Parathyroid adenoma (tissue), 2 donors: ENCODE data around the gene ZNF414.

Experiments used
- H2AFZ ChIP-seq: fragments of 300-600 bp; sonication (generic); one replicate; pipeline ENCODE4 v1.7.0; 2017; ENCODE audit warnings: antibody characterized with exemption, mild to moderate bottlenecking
- H3K27ac ChIP-seq: fragments of 300-600 bp; sonication (generic); one replicate; pipeline ENCODE4 v1.7.0; 2017
- H3K27me3 ChIP-seq: fragments of 300-600 bp; sonication (generic); one replicate; pipeline ENCODE4 v1.7.0; 2017; ENCODE audit warnings: low read length; ENCODE audit not compliant: control insufficient read depth, insufficient read depth
- H3K36me3 ChIP-seq: fragments of 300-600 bp; sonication (generic); one replicate; pipeline ENCODE4 v1.7.0; 2017; ENCODE audit warnings: low read length; ENCODE audit not compliant: control insufficient read depth, insufficient read depth
- H3K4me1 ChIP-seq: fragments of 300-600 bp; sonication (generic); one replicate; pipeline ENCODE4 v1.7.0; 2017; ENCODE audit warnings: control low read depth
- H3K4me2 ChIP-seq: fragments of 300-600 bp; sonication (generic); one replicate; pipeline ENCODE4 v1.7.0; 2017; ENCODE audit warnings: low read length
- H3K4me3 ChIP-seq: fragments of 300-600 bp; sonication (generic); one replicate; pipeline ENCODE4 v1.7.0; 2017; ENCODE audit warnings: low read depth, low read length
- H3K79me2 ChIP-seq: fragments of 300-600 bp; sonication (generic); one replicate; pipeline ENCODE4 v1.7.0; 2017; ENCODE audit warnings: control low read depth
- H3K9ac ChIP-seq: fragments of 300-600 bp; sonication (generic); one replicate; pipeline ENCODE4 v1.7.0; 2017; ENCODE audit warnings: mild to moderate bottlenecking
- H3K9me3 ChIP-seq: fragments of 300-600 bp; sonication (generic); one replicate; pipeline ENCODE4 v1.7.0; 2017; ENCODE audit warnings: low read length; ENCODE audit not compliant: control insufficient read depth
- TF ChIP-seq, protein P1 (sequence below): fragments of 300-600 bp; sonication (generic); IDR thresholded peaks from one replicate; pipeline ENCODE4 v1.7.0; 2017; ENCODE audit warnings: antibody characterized with exemption, mild to moderate bottlenecking
- donor health status: primary hyperparathyroidism.

The ZNF414 gene

DNA sequence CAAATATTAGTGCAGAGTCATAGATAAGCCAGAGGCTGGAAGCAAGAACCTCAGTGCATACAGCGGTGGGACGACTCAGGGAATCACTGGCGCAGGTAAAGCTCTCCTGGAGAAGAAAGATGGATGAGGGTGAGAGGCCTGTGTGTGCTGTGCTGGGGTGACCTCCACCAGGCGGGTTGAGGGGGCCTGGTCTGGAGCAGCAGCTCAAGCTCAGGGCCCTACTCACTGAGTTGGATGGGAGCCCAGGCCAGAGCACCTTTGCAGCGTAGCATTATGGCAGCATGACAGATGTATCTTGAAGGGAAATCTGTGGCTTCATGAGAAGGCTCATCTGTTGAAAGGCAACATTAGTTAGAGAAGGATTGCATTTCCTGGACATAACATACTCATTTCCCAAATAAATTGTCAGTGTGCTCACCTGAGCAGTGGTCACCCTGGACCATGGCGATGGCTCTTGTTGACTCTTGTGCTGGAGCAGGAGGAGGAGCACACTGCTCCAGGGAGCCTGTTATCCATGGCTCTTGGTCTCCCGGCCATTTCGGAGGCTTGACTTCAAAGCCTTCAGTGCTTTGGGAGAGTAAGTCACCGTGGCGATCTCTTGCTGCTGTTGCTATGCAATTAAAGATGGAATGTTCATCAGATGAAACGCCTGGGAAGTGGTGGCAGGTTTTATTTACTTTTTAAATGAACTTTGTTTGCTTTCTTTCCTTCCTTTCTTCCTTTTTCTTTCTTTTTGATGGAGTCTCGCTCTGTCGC, 44.2 kb downstream of the ZNF414 start:
- H3K27me3 ChIP-seq = no peaks in the 10 kb centered on the region
- no peaks in the 10 kb centered on the region for H3K9me3 ChIP-seq
- H2AFZ ChIP-seq = no peak overlapping the region
- H3K27ac ChIP-seq = no peak overlapping the region
- H3K4me1 ChIP-seq = no peaks in the 10 kb centered on the region
- H3K79me2 ChIP-seq = peaks cover 66% of the 10 kb centered on the region
- H3K4me2 ChIP-seq = no peak overlapping the region
- H3K36me3 ChIP-seq = no peaks in the 10 kb centered on the region
- TF ChIP-seq, protein P1, sequence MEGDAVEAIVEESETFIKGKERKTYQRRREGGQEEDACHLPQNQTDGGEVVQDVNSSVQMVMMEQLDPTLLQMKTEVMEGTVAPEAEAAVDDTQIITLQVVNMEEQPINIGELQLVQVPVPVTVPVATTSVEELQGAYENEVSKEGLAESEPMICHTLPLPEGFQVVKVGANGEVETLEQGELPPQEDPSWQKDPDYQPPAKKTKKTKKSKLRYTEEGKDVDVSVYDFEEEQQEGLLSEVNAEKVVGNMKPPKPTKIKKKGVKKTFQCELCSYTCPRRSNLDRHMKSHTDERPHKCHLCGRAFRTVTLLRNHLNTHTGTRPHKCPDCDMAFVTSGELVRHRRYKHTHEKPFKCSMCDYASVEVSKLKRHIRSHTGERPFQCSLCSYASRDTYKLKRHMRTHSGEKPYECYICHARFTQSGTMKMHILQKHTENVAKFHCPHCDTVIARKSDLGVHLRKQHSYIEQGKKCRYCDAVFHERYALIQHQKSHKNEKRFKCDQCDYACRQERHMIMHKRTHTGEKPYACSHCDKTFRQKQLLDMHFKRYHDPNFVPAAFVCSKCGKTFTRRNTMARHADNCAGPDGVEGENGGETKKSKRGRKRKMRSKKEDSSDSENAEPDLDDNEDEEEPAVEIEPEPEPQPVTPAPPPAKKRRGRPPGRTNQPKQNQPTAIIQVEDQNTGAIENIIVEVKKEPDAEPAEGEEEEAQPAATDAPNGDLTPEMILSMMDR = no peak
- H3K4me3 ChIP-seq = no peak overlapping the region
- H3K9ac ChIP-seq = no peak overlapping the region

DNA sequence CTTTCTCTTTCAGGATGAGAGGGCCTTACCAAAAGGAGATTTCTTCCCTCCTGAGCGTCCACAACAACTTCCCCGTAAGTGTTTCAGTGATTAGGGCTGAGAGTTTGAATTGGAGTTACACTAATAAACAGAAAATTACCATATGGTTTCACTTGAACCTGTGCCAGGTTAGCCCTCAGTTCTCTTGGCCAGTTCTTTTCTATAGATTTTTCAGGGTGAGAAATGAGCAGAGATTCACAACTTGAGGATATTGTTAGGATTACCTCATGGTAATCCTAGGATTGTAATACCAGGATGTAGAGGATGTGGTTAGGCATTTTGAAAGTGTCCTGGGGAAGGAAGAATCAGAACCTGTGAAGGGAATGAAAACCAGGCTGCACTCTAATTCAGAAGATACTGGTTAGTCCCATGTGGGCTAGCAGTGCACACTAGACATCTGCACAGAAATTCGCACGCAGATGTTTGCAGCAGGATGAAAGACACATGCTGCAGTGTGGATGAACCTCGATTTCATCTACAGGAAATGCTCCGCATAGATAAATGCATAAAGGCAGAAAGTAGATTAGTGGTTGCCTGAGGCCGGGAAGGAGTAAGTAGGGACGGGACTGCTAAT, 45.1 kb downstream of the ZNF414 start:
- H3K36me3 ChIP-seq = no peaks in the 10 kb centered on the region
- TF ChIP-seq, protein P1 = no peak
- H3K4me2 ChIP-seq = no peak overlapping the region
- peaks cover 74% of the 10 kb centered on the region for H3K79me2 ChIP-seq
- no peak overlapping the region for H3K27ac ChIP-seq
- no peak overlapping the region for H3K9ac ChIP-seq
- H3K27me3 ChIP-seq = no peaks in the 10 kb centered on the region
- H2AFZ ChIP-seq = no peak overlapping the region
- no peaks in the 10 kb centered on the region for H3K4me1 ChIP-seq
- no peak overlapping the region for H3K4me3 ChIP-seq
- H3K9me3 ChIP-seq = no peaks in the 10 kb centered on the region

DNA sequence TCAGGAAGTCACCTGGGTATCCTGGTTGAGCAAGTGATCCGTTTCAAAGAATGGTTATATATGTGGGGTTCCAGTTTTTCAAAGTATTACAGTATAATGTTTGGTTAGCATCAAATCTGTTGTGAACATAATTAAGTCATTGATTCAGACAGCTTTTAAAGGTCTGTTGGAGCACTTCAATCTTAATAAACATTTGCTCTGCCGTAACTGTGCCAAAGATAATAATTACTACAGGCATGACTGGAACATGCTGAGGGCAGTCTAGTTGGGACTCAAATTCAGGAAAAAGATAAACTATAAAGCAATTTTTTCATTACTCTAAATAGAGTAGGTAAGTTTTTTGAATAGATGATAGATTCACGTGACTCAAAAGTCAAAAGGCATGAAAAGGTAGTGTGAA, 45.8 kb downstream of the ZNF414 start:
- no peak overlapping the region for H3K4me2 ChIP-seq
- no peaks in the 10 kb centered on the region for H3K27me3 ChIP-seq
- H3K27ac ChIP-seq = no peak overlapping the region
- H3K36me3 ChIP-seq = no peaks in the 10 kb centered on the region
- no peak overlapping the region for H3K4me3 ChIP-seq
- TF ChIP-seq, protein P1 = no peak
- H2AFZ ChIP-seq = no peak overlapping the region
- no peak overlapping the region for H3K9ac ChIP-seq
- no peaks in the 10 kb centered on the region for H3K4me1 ChIP-seq
- H3K9me3 ChIP-seq = no peaks in the 10 kb centered on the region
- peaks cover 78% of the 10 kb centered on the region for H3K79me2 ChIP-seq

DNA sequence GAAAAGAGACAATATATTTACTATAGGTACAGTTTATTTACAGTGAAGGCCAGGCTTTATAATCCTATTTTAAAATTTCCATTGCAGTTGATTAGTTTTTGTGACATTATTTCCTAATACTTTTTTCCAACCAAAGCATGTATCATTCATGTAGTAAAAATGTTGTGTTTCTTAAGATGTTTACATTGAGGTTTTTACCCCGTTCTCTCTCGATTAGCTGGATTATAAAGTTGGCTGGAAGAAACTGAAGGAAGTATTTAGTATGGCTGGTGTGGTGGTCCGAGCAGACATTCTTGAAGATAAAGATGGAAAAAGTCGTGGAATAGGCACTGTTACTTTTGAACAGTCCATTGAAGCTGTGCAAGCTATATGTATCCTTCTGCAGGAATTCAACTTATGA, 47.9 kb downstream of the ZNF414 start:
- TF ChIP-seq, protein P1 = no peak
- Histone ChIP-seq H3K27me3 (no peaks in the 10 kb centered on the region), H3K4me2 (no peak overlapping the region), H3K79me2 (peaks cover 80% of the 10 kb centered on the region), H3K36me3 (no peaks in the 10 kb centered on the region), H3K9me3 (no peaks in the 10 kb centered on the region), H2AFZ (no peak overlapping the region), H3K9ac (no peak overlapping the region), H3K4me1 (no peaks in the 10 kb centered on the region), H3K27ac (no peak overlapping the region), H3K4me3 (no peak overlapping the region)
